HepG2 (cell line): ENCODE measurements around the gene ZNF581. TPM values are rescaled to one million over a fixed set of nuclear protein-coding genes. Genes with fewer than 3 reads are reported as not detected.

Experiments
- EZH2 ChIP-seq: conservative IDR thresholded peaks from 2 replicates; pipeline ENCODE4 v1.6.1; 2012; ENCODE audit warnings: mild to moderate bottlenecking, low read depth, low read length, moderate library complexity
- FOXO4 ChIP-seq: sonication (generic); formaldehyde crosslinking; conservative IDR thresholded peaks from 2 replicates; pipeline ENCODE4 v1.8.1; 2023; ENCODE audit warnings: missing genetic modification reagents
- HMG20B ChIP-seq: conservative IDR thresholded peaks from 2 replicates; pipeline ENCODE4 v1.6.1; 2016; ENCODE audit warnings: missing genetic modification reagents, missing compliant biosample characterization
- NCOR1 ChIP-seq: fragments of 200-600 bp; sonication (generic); IDR thresholded peaks from 2 replicates; pipeline ENCODE4 v1.7.0; 2017; ENCODE audit warnings: antibody characterized with exemption, low read length, borderline replicate concordance
- PHF5A ChIP-seq: IDR thresholded peaks from one replicate; pipeline ENCODE4 v1.6.1; 2018; ENCODE audit warnings: low read depth, missing genetic modification reagents; ENCODE audit not compliant: unreplicated experiment
- SP140L ChIP-seq: sonication (generic); formaldehyde crosslinking; IDR thresholded peaks from 2 replicates; pipeline ENCODE4 v1.4.0; 2020; ENCODE audit warnings: missing genetic modification reagents, borderline replicate concordance
- TRIM22 ChIP-seq: fragments of 450-650 bp; IDR thresholded peaks from 2 replicates; pipeline ENCODE4 v1.6.1; 2017
- ZNF282 ChIP-seq: fragments of 450-650 bp; IDR thresholded peaks from 2 replicates; pipeline ENCODE4 v1.6.1; 2018; ENCODE audit not compliant: partially characterized antibody
- ZNF362 ChIP-seq: sonication (generic); formaldehyde crosslinking; IDR thresholded peaks from 2 replicates; pipeline ENCODE4 v1.4.0; 2020; ENCODE audit warnings: missing genetic modification reagents, mild to moderate bottlenecking, borderline replicate concordance
- ZNF383 ChIP-seq: sonication (generic); formaldehyde crosslinking; IDR thresholded peaks from 2 replicates; pipeline ENCODE4 v1.4.0; 2020; ENCODE audit warnings: missing genetic modification reagents, mild to moderate bottlenecking, borderline replicate concordance
- ZNF556 ChIP-seq: sonication (generic); formaldehyde crosslinking; IDR thresholded peaks from 2 replicates; pipeline ENCODE4 v1.4.0; 2020; ENCODE audit warnings: mild to moderate bottlenecking, missing genetic modification reagents, borderline replicate concordance
- ZNF558 ChIP-seq: sonication (generic); formaldehyde crosslinking; IDR thresholded peaks from 2 replicates; pipeline ENCODE4 v1.9.0; 2022; ENCODE audit warnings: mild to moderate bottlenecking, missing genetic modification reagents, borderline replicate concordance
- ZNF570 ChIP-seq: sonication (generic); formaldehyde crosslinking; IDR thresholded peaks from 2 replicates; pipeline ENCODE4 v1.4.0; 2020; ENCODE audit warnings: mild to moderate bottlenecking, missing genetic modification reagents, borderline replicate concordance
- ZNF747 ChIP-seq: sonication (generic); formaldehyde crosslinking; IDR thresholded peaks from 2 replicates; pipeline ENCODE4 v1.8.1; 2023; ENCODE audit warnings: missing genetic modification reagents, mild to moderate bottlenecking, borderline replicate concordance
- ZNF83 ChIP-seq: sonication (generic); formaldehyde crosslinking; IDR thresholded peaks from 2 replicates; pipeline ENCODE4 v1.4.0; 2020; ENCODE audit warnings: missing genetic modification reagents, mild to moderate bottlenecking, borderline replicate concordance
- ZNF839 ChIP-seq: sonication (generic); formaldehyde crosslinking; IDR thresholded peaks from 2 replicates; pipeline ENCODE4 v1.4.0; 2020; ENCODE audit warnings: missing genetic modification reagents, mild to moderate bottlenecking, borderline replicate concordance
- ZNF883 ChIP-seq: sonication (generic); formaldehyde crosslinking; IDR thresholded peaks from 2 replicates; pipeline ENCODE4 v1.5.1; 2020; ENCODE audit warnings: mild to moderate bottlenecking, missing genetic modification reagents; ENCODE audit errors: not compliant biosample characterization
- polyA plus RNA-seq, 8 experiments: library from polyadenylated mRNA; depleted of rRNA in 3 of 8; stranded (reverse) in 7 of 8; unstranded in 1 of 8; fragments of >200 nt; fragmentation: Illumina TruSeq in 4 of 8; extraction: Trizol in 4 of 8; gene quantifications; 2 replicates each; pipeline versions ENCODE4 v1.2.1 to v1.2.3, GENCODE V29; 2011 to 2016; ENCODE audit warnings: low read depth in 4 of 8, missing spikeins in 1 of 8, mixed read lengths in 1 of 8; ENCODE audit not compliant: insufficient read depth in 1 of 8
- total RNA-seq, 5 experiments: library from RNA; depleted of rRNA; stranded (reverse); fragments of >200 nt; fragmentation: Illumina TruSeq; extraction: Trizol; gene quantifications; 2 replicates each; pipeline ENCODE4 v1.2.3, GENCODE V29; 2016; ENCODE audit warnings: low read depth in 1 of 5
- TF ChIP-seq, protein P1 (sequence below): sonication (generic); formaldehyde crosslinking; IDR thresholded peaks from 2 replicates; pipeline ENCODE4 v1.5.1; 2020; ENCODE audit warnings: mild to moderate bottlenecking, missing genetic modification reagents, borderline replicate concordance
- TF ChIP-seq, protein P2 (sequence below): sonication (generic); formaldehyde crosslinking; IDR thresholded peaks from 2 replicates; pipeline ENCODE4 v1.9.0; 2022; ENCODE audit warnings: low read depth, missing genetic modification reagents
- TF ChIP-seq, protein P3 (sequence below): sonication (generic); formaldehyde crosslinking; IDR thresholded peaks from 2 replicates; pipeline ENCODE4 v1.4.0; 2020; ENCODE audit warnings: missing genetic modification reagents

Gene ZNF581
- total and polyA plus RNA-seq, 2 of the 13 experiments (the other 11 are each of a cell fraction or from before 2014, with no cell fraction given), result 19.6 to 49.5 TPM

DNA sequence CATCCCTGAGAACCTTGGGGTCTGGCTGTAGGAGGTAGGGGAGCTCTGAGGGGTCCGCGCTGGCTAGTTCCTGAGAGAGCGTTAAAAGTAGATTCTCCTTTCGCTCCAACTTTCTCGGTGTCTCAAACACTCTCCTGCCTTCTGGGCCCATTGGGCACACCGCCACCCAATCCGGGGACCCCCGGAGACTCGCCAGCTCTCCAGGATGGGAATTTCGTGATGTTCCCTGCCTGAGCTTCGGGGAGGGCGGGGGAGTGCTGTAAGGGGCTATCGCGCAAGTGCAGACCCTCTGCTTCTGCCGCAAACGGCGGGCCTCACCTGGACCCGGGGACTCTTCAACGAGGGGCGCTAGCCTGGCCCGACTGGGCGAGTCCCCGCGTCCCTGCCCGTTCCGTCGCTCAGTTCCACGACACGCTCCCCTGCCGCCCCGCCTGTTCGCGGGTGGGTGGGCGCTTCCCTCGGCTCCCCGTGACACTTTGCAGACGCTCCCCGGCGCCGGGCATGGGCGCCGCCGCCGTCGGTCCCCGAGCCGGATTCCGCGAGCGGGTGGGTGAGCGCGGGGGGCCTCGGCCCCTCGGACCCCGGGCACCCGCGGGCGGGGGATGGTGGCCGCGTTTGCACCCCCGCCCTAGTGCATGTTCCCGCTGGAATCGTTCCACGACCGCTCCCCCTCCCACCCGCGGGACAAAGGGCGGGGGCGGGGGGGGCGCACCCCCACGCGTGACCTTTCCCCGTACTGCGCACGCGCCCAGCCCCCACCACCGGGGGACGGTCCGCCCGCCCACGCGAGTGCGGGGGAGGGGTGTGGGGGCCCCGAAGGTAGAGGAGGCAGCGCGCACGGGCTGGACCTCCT lies 4.5 kb downstream of the ZNF581 start, which contains the start of gene CCDC106 (continued):
- TF ChIP-seq TRIM22 (no peak), EZH2 (peak; percentile 60; the same call in 1 of the 2 replicates), ZNF570 (CRISPR knock-in tag) (no peak), ZNF558 (CRISPR knock-in tag) (peak; percentile 73; the same call in 1 of the 2 replicates), SP140L (no peak), NCOR1 (no peak), ZNF83 (CRISPR knock-in tag) (0 out of 2 replicates have a peak, but pooled peaks have one; percentile 33), ZNF362 (CRISPR knock-in tag) (no peak), ZNF839 (CRISPR knock-in tag) (no peak), PHF5A (CRISPR knock-in tag) (peak; percentile 25), ZNF383 (CRISPR knock-in tag) (no peak), ZNF282 (no peak), FOXO4 (CRISPR knock-in tag) (no peak), ZNF747 (CRISPR knock-in tag) (peak; percentile 88; the same call in 1 of the 2 replicates), ZNF883 (CRISPR knock-in tag) (no peak), HMG20B (CRISPR knock-in tag) (0 out of 2 replicates have a peak, but pooled peaks have one; percentile 20), ZNF556 (CRISPR knock-in tag) (no peak; the same call in 1 of the 2 replicates)
- TF ChIP-seq, protein P1, sequence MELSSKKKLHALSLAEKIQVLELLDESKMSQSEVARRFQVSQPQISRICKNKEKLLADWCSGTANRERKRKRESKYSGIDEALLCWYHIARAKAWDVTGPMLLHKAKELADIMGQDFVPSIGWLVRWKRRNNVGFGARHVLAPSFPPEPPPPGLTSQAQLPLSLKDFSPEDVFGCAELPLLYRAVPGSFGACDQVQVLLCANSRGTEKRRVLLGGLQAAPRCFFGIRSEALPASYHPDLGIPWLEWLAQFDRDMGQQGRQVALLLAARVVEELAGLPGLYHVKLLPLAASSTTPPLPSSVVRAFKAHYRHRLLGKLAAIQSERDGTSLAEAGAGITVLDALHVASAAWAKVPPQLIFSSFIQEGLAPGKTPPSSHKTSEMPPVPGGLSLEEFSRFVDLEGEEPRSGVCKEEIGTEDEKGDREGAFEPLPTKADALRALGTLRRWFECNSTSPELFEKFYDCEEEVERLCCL, result no peak
- TF ChIP-seq, protein P2, sequence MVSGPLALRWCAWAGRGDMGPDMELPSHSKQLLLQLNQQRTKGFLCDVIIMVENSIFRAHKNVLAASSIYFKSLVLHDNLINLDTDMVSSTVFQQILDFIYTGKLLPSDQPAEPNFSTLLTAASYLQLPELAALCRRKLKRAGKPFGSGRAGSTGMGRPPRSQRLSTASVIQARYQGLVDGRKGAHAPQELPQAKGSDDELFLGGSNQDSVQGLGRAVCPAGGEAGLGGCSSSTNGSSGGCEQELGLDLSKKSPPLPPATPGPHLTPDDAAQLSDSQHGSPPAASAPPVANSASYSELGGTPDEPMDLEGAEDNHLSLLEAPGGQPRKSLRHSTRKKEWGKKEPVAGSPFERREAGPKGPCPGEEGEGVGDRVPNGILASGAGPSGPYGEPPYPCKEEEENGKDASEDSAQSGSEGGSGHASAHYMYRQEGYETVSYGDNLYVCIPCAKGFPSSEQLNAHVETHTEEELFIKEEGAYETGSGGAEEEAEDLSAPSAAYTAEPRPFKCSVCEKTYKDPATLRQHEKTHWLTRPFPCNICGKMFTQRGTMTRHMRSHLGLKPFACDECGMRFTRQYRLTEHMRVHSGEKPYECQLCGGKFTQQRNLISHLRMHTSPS (CRISPR knock-in tag), result 0 out of 2 replicates have a peak, but pooled peaks have one; percentile 34
- TF ChIP-seq, protein P3, sequence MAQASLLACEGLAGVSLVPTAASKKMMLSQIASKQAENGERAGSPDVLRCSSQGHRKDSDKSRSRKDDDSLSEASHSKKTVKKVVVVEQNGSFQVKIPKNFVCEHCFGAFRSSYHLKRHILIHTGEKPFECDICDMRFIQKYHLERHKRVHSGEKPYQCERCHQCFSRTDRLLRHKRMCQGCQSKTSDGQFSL, result peak; percentile 91
